PC-3 (cell line): ENCODE measurements around the gene DNAAF5.

Source experiments
- CTCF ChIP-seq: fragments of 300-600 bp; sonication (generic); conservative IDR thresholded peaks from 2 replicates; pipeline ENCODE4 v1.5.1; 2017; ENCODE audit warnings: antibody characterized with exemption, low read depth, mild to moderate bottlenecking, low read length
- EZH2 ChIP-seq: fragments of 300-600 bp; sonication (generic); IDR thresholded peaks from one replicate; pipeline ENCODE4 v1.6.1; 2017; ENCODE audit warnings: antibody characterized with exemption, mild to moderate bottlenecking, low read length; ENCODE audit not compliant: unreplicated experiment

DNA sequence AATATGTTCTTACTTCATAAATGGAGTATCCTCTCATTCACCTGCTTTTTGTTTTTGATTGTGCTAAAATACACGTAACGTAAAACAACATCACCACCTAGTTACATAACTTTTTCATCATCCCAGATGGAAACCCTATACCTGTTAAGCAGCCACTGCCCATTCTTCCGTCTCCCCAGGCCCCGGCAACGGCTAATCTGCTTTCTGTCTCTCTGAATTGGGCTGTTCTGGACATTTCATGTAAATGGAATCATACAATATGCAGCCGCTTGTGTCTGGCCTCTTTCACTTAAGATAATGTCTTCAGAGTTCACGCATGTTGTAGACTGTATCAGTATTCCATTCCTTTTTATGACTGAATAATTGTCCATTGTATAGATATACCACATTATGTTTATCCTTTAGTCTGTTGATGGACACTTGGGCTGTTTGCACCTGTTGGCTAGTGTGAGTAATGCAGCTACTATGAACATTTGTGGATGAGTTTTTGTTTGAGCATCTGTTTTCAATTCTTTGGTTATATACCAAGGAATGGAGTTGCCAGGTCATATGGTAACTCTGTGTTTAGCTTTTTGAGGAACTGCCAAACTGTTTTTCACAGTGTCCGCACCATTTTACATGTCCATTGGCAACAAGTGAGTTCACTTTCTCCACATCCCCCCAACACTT lies 91.7 kb downstream of the DNAAF5 start:
- TF ChIP-seq CTCF (peak; percentile 48; the same call in 1 of the 2 replicates), EZH2 (no peak)
